IgD-negative memory B cell (primary cell): ENCODE results near the gene LDB2. TPM values are rescaled to one million over a fixed set of nuclear protein-coding genes. Genes with fewer than 3 reads are reported as not detected.

Experiments
- H3K27ac Mint-ChIP-seq, 3 donors: one replicate each; pipeline ENCODE4 v1.8.0; 2020 to 2022; ENCODE audit warnings: mild to moderate bottlenecking in 3 of 3, mixed read lengths in 3 of 3, moderate library complexity in 1 of 3
- H3K27me3 Mint-ChIP-seq: one replicate; pipeline ENCODE4 v1.8.0; 2021; ENCODE audit warnings: mixed read lengths
- H3K36me3 Mint-ChIP-seq: one replicate; pipeline ENCODE4 v1.8.0; 2020; ENCODE audit warnings: mild to moderate bottlenecking, mixed read lengths
- H3K4me1 Mint-ChIP-seq, 3 donors: one replicate each; pipeline ENCODE4 v1.8.0; 2020 to 2022; ENCODE audit warnings: mixed read lengths in 3 of 3, mild to moderate bottlenecking in 1 of 3
- H3K4me3 Mint-ChIP-seq, 4 donors: one replicate each; pipeline ENCODE4 v1.8.0; 2020 to 2022; ENCODE audit warnings: mild to moderate bottlenecking in 4 of 4, mixed read lengths in 4 of 4, moderate library complexity in 3 of 4
- H3K9me3 Mint-ChIP-seq, 3 donors: one replicate each; pipeline ENCODE4 v1.8.0; 2020 to 2021; ENCODE audit warnings: mixed read lengths in 3 of 3, mild to moderate bottlenecking in 1 of 3
- polyA plus RNA-seq: library from polyadenylated mRNA; unstranded; fragments of 300-500 nt; fragmentation: Illumina TruSeq; gene quantifications from one replicate; pipeline ENCODE4 v1.2.3, GENCODE V29; 2021

LDB2 gene
- polyA plus RNA-seq, 1 donor from 2014 or later: not detected

- no peak overlapping the region for H3K4me3 Mint-ChIP-seq
- H3K27me3 Mint-ChIP-seq: no peaks in the 10 kb centered on the region
- H3K36me3 Mint-ChIP-seq: no peaks in the 10 kb centered on the region
- H3K27ac Mint-ChIP-seq: no peak overlapping the region
- peaks cover 0 to 3% (median 0%) of the 10 kb centered on the region in 3 donors for H3K9me3 Mint-ChIP-seq
- no peaks in the 10 kb centered on the region for H3K4me1 Mint-ChIP-seq
These were observed 221.2 kb downstream of the LDB2 start for GRCh38 chr4:16677001-16677944.

GRCh38 chr4:16676230-16676770 is 222.1 kb downstream of the LDB2 start:
- Mint-ChIP-seq H3K36me3 (no peaks in the 10 kb centered on the region), H3K27me3 (no peaks in the 10 kb centered on the region), H3K4me1 (no peaks in the 10 kb centered on the region), H3K4me3 (no peak overlapping the region), H3K9me3 (peaks cover 0 to 3% (median 0%) of the 10 kb centered on the region in 3 donors), H3K27ac (no peak overlapping the region)

GRCh38 chr4:16674082-16674481 is 224.4 kb downstream of the LDB2 start:
- H3K27ac Mint-ChIP-seq: no peak overlapping the region
- no peaks in the 10 kb centered on the region for H3K4me1 Mint-ChIP-seq
- no peaks in the 10 kb centered on the region for H3K27me3 Mint-ChIP-seq
- H3K36me3 Mint-ChIP-seq: no peaks in the 10 kb centered on the region
- H3K9me3 Mint-ChIP-seq: peaks cover 0 to under 1% (median 0%) of the 10 kb centered on the region in 3 donors
- H3K4me3 Mint-ChIP-seq: no peak overlapping the region

GRCh38 chr4:16672421-16672820 is 226.0 kb downstream of the LDB2 start:
- no peaks in the 10 kb centered on the region for H3K4me1 Mint-ChIP-seq

GRCh38 chr4:16671741-16672140 is 226.7 kb downstream of the LDB2 start:
- Mint-ChIP-seq H3K27me3 (no peaks in the 10 kb centered on the region), H3K36me3 (no peaks in the 10 kb centered on the region), H3K4me1 (no peaks in the 10 kb centered on the region), H3K4me3 (no peak overlapping the region), H3K9me3 (peaks cover 0 to 1% (median 0%) of the 10 kb centered on the region in 3 donors), H3K27ac (no peak overlapping the region)

More at GRCh38 chr4:16672421-16672820, 226.0 kb downstream of the LDB2 start:
- Mint-ChIP-seq H3K4me3 (no peak overlapping the region), H3K9me3 (peaks cover 0 to 1% (median 0%) of the 10 kb centered on the region in 3 donors), H3K36me3 (no peaks in the 10 kb centered on the region), H3K27me3 (no peaks in the 10 kb centered on the region), H3K27ac (no peak overlapping the region)

- Mint-ChIP-seq H3K36me3 (no peaks in the 10 kb centered on the region), H3K27me3 (no peaks in the 10 kb centered on the region), H3K4me1 (no peaks in the 10 kb centered on the region), H3K4me3 (no peak overlapping the region), H3K27ac (no peak overlapping the region), H3K9me3 (peaks cover 0 to 1% (median under 1%) of the 10 kb centered on the region in 3 donors)
These were observed 227.7 kb downstream of the LDB2 start for GRCh38 chr4:16670727-16671126.

- Mint-ChIP-seq H3K4me1 (no peaks in the 10 kb centered on the region), H3K27me3 (no peaks in the 10 kb centered on the region), H3K36me3 (no peaks in the 10 kb centered on the region), H3K27ac (no peak overlapping the region), H3K9me3 (peaks cover 0 to 5% (median 3%) of the 10 kb centered on the region in 3 donors), H3K4me3 (no peak overlapping the region)
These were observed 229.4 kb downstream of the LDB2 start for GRCh38 chr4:16669036-16669435.

GRCh38 chr4:16668488-16668887 is 230.0 kb downstream of the LDB2 start:
- H3K36me3 Mint-ChIP-seq: no peaks in the 10 kb centered on the region
- no peak overlapping the region for H3K27ac Mint-ChIP-seq
- H3K4me3 Mint-ChIP-seq: no peak overlapping the region
- H3K4me1 Mint-ChIP-seq: no peaks in the 10 kb centered on the region
- H3K27me3 Mint-ChIP-seq: no peaks in the 10 kb centered on the region
- H3K9me3 Mint-ChIP-seq: peaks cover 0 to 5% (median 3%) of the 10 kb centered on the region in 3 donors

GRCh38 chr4:16667464-16667863 is 231.0 kb downstream of the LDB2 start:
- H3K36me3 Mint-ChIP-seq: no peaks in the 10 kb centered on the region
- H3K9me3 Mint-ChIP-seq: peaks cover 0 to 5% (median 3%) of the 10 kb centered on the region in 3 donors
- no peak overlapping the region for H3K4me3 Mint-ChIP-seq
- H3K4me1 Mint-ChIP-seq: no peaks in the 10 kb centered on the region
- no peak overlapping the region for H3K27ac Mint-ChIP-seq
- H3K27me3 Mint-ChIP-seq: no peaks in the 10 kb centered on the region

GRCh38 chr4:16665942-16666551 is 232.4 kb downstream of the LDB2 start:
- no peak overlapping the region for H3K4me3 Mint-ChIP-seq
- H3K36me3 Mint-ChIP-seq: no peaks in the 10 kb centered on the region
- peaks cover under 1 to 5% (median 3%) of the 10 kb centered on the region in 3 donors for H3K9me3 Mint-ChIP-seq
- no peaks in the 10 kb centered on the region for H3K4me1 Mint-ChIP-seq
- H3K27ac Mint-ChIP-seq: no peak overlapping the region
- no peaks in the 10 kb centered on the region for H3K27me3 Mint-ChIP-seq

GRCh38 chr4:16663732-16664131 is 234.7 kb downstream of the LDB2 start:
- no peak overlapping the region for H3K4me3 Mint-ChIP-seq
- H3K4me1 Mint-ChIP-seq: no peaks in the 10 kb centered on the region
- H3K27ac Mint-ChIP-seq: no peak overlapping the region
- H3K9me3 Mint-ChIP-seq: peaks cover 1 to 5% (median 3%) of the 10 kb centered on the region in 3 donors
- H3K36me3 Mint-ChIP-seq: no peaks in the 10 kb centered on the region
- H3K27me3 Mint-ChIP-seq: no peaks in the 10 kb centered on the region

GRCh38 chr4:16663307-16663706 is 235.1 kb downstream of the LDB2 start:
- H3K9me3 Mint-ChIP-seq: peaks cover 3 to 5% (median 3%) of the 10 kb centered on the region in 3 donors
- no peaks in the 10 kb centered on the region for H3K4me1 Mint-ChIP-seq
- no peaks in the 10 kb centered on the region for H3K27me3 Mint-ChIP-seq

GRCh38 chr4:16661813-16662212 is 236.6 kb downstream of the LDB2 start:
- Mint-ChIP-seq H3K27me3 (no peaks in the 10 kb centered on the region), H3K27ac (no peak overlapping the region), H3K4me3 (no peak overlapping the region), H3K9me3 (peaks cover 3 to 6% (median 3%) of the 10 kb centered on the region in 3 donors), H3K36me3 (no peaks in the 10 kb centered on the region), H3K4me1 (no peaks in the 10 kb centered on the region)

More at GRCh38 chr4:16663307-16663706, 235.1 kb downstream of the LDB2 start:
- no peaks in the 10 kb centered on the region for H3K36me3 Mint-ChIP-seq
- H3K4me3 Mint-ChIP-seq: no peak overlapping the region
- H3K27ac Mint-ChIP-seq: no peak overlapping the region

- Mint-ChIP-seq H3K4me3 (no peak overlapping the region), H3K27ac (no peak overlapping the region), H3K36me3 (no peaks in the 10 kb centered on the region), H3K9me3 (peaks cover 3 to 7% (median 5%) of the 10 kb centered on the region in 3 donors), H3K4me1 (no peaks in the 10 kb centered on the region), H3K27me3 (no peaks in the 10 kb centered on the region)
These were observed 237.8 kb downstream of the LDB2 start for GRCh38 chr4:16660656-16661055.

- Mint-ChIP-seq H3K9me3 (peaks cover 3 to 4% (median 3%) of the 10 kb centered on the region in 3 donors), H3K36me3 (no peaks in the 10 kb centered on the region), H3K27me3 (no peaks in the 10 kb centered on the region), H3K27ac (no peak overlapping the region), H3K4me1 (no peaks in the 10 kb centered on the region), H3K4me3 (no peak overlapping the region)
These were observed 238.8 kb downstream of the LDB2 start for GRCh38 chr4:16659694-16660093.
